SK-N-MC (cell line): ENCODE results near the gene CD96.

ENCODE experiments used
- EZH2 ChIP-seq: fragments of 200-600 bp; sonication (generic); IDR thresholded peaks from one replicate; pipeline ENCODE4 v1.6.1; 2017; ENCODE audit warnings: antibody characterized with exemption
- FOXP2 ChIP-seq: optimal IDR thresholded peaks from 2 replicates; pipeline ENCODE3; 2011; ENCODE audit warnings: mild to moderate bottlenecking, moderate library complexity; ENCODE audit not compliant: insufficient read depth; ENCODE audit errors: extremely low read length, control extremely low read depth
- POLR2AphosphoS5 ChIP-seq: IDR thresholded peaks from 2 replicates; pipeline ENCODE4 v1.6.1; 2012; ENCODE audit warnings: mild to moderate bottlenecking, low read depth, low read length, borderline replicate concordance

- TF ChIP-seq EZH2 (no peak), POLR2AphosphoS5 (no peak), FOXP2 (no peak)
Measured at GRCh38 chr3:111615880-111616279, 73.9 kb downstream of the CD96 start.
